Natural killer cell (primary cell): ENCODE results near the gene GRAMD2B. TPM values are rescaled to one million over a fixed set of nuclear protein-coding genes. Genes with fewer than 3 reads are reported as not detected.

ENCODE experiments used
- ATAC-seq, 3 donors: fragments of 150-1000 bp in 2 of 3; fragments of 200-7000 bp in 1 of 3; cut with Tn5 transposase; 1 replicate in 1 of 3; 2 replicates in 2 of 3; pipeline ENCODE4 v1.10.0; 2021; ENCODE audit warnings: mild to moderate bottlenecking in 2 of 3, moderate library complexity in 2 of 3
- DNase-seq, 2 donors: peaks; one replicate each; pipeline versions ENCODE4 v3.0.0 to v3.0.0-alpha.2; 2013 to 2021; ENCODE audit warnings: mixed read lengths in 1 of 2
- H3K27ac ChIP-seq: one replicate; pipeline ENCODE4 v1.5.1; 2013; ENCODE audit warnings: mild to moderate bottlenecking, low read length
- H3K27me3 ChIP-seq: one replicate; pipeline ENCODE4 v1.6.1; 2013; ENCODE audit warnings: low read length; ENCODE audit not compliant: control insufficient read depth, insufficient read depth
- H3K36me3 ChIP-seq: one replicate; pipeline ENCODE4 v1.6.1; 2013; ENCODE audit warnings: low read length; ENCODE audit not compliant: control insufficient read depth, insufficient read depth
- H3K4me1 ChIP-seq: one replicate; pipeline ENCODE4 v1.6.1; 2013; ENCODE audit warnings: low read length; ENCODE audit not compliant: control insufficient read depth, insufficient read depth
- H3K4me3 ChIP-seq: one replicate; pipeline ENCODE4 v1.5.1; 2013; ENCODE audit warnings: low read length
- H3K9me3 ChIP-seq: one replicate; pipeline ENCODE4 v1.6.1; 2013; ENCODE audit warnings: low read length; ENCODE audit not compliant: control insufficient read depth, insufficient read depth
- H3K27ac Mint-ChIP-seq, 2 donors: one replicate each; pipeline ENCODE4 v1.8.0; 2022; ENCODE audit warnings: mild to moderate bottlenecking in 2 of 2, mixed read lengths in 2 of 2, moderate library complexity in 1 of 2
- H3K27me3 Mint-ChIP-seq, 2 donors: one replicate each; pipeline ENCODE4 v1.8.0; 2022; ENCODE audit warnings: low read depth in 2 of 2, mixed read lengths in 2 of 2
- H3K36me3 Mint-ChIP-seq: one replicate; pipeline ENCODE4 v1.8.0; 2022; ENCODE audit warnings: mixed read lengths
- H3K4me1 Mint-ChIP-seq, 2 donors: one replicate each; pipeline ENCODE4 v1.8.0; 2022; ENCODE audit warnings: mixed read lengths in 2 of 2
- H3K4me3 Mint-ChIP-seq: one replicate; pipeline ENCODE4 v1.8.0; 2022; ENCODE audit warnings: mild to moderate bottlenecking, moderate library complexity, mixed read lengths
- H3K9me3 Mint-ChIP-seq, 2 donors: one replicate each; pipeline ENCODE4 v1.8.0; 2022; ENCODE audit warnings: mixed read lengths in 2 of 2
- CTCF ChIP-seq: fragments of 200-600 bp; IDR thresholded peaks from one replicate; pipeline ENCODE4 v1.8.0; 2022; ENCODE audit warnings: antibody characterized with exemption
- WGBS: methylation state at CpG from one replicate; pipeline ENCODE4 v1.1.7; 2013; ENCODE audit warnings: missing lambda C conversion rate; ENCODE audit not compliant: insufficient coverage; 5-methylcytosine and 5-hydroxymethylcytosine counted together
- intact Hi-C: fragments of 100-400 bp; cut with micrococcal nuclease; formaldehyde crosslinking; loops from one replicate; pipeline ENCODE4 v1.14.2; 2022
- total RNA-seq, 4 donors: library from RNA; stranded (reverse); fragments of 120-200 nt in 1 of 4; gene quantifications; one replicate each; pipeline versions ENCODE4 v1.2.3 to v1.2.4, GENCODE V29; 2013 to 2022

The GRAMD2B gene
- total RNA-seq, 3 donors from 2014 or later (not counting 1 experiment from before 2014, with no cell fraction given): 9.2 to 15.4 (median 10.0) TPM

- ATAC-seq (no peak), DNase-seq (no peak)
- Histone ChIP-seq H3K4me3 (no peak overlapping the region), H3K9me3 (no peaks in the 10 kb centered on the region), H3K27me3 (peaks cover 3% of the 10 kb centered on the region), H3K4me1 (no peaks in the 10 kb centered on the region), H3K27ac (no peak overlapping the region), H3K36me3 (no peaks in the 10 kb centered on the region)
- Mint-ChIP-seq H3K27ac (no peak overlapping the region), H3K36me3 (no peaks in the 10 kb centered on the region), H3K27me3 (peaks cover 0 to 2% of the 10 kb centered on the region in 2 donors), H3K9me3 (no peaks in the 10 kb centered on the region), H3K4me3 (no peak overlapping the region), H3K4me1 (no peaks in the 10 kb centered on the region)
- no peak for TF ChIP-seq CTCF
- intact Hi-C loops: no loop called here
Measured at GRCh38 chr5:126520593-126520953, 97.4 kb downstream of the GRAMD2B start.

- Mint-ChIP-seq H3K9me3 (no peaks in the 10 kb centered on the region), H3K4me1 (no peaks in the 10 kb centered on the region), H3K27ac (no peak overlapping the region), H3K27me3 (peaks cover 0 to 2% of the 10 kb centered on the region in 2 donors), H3K36me3 (no peaks in the 10 kb centered on the region), H3K4me3 (no peak overlapping the region)
- H3K27ac ChIP-seq: no peak overlapping the region
- H3K4me3 ChIP-seq: no peak overlapping the region
- ATAC-seq: no peak
- intact Hi-C loops: no loop called here
- H3K9me3 ChIP-seq: no peaks in the 10 kb centered on the region
- TF ChIP-seq CTCF: no peak
- DNase-seq: no peak
- no peaks in the 10 kb centered on the region for H3K4me1 ChIP-seq
- H3K36me3 ChIP-seq: no peaks in the 10 kb centered on the region
- H3K27me3 ChIP-seq: peaks cover 3% of the 10 kb centered on the region
Measured at GRCh38 chr5:126521130-126521529, 97.9 kb downstream of the GRAMD2B start.

GRCh38 chr5:126523818-126524510 is 100.8 kb downstream of the GRAMD2B start:
- DNase-seq (no peak), ATAC-seq (no peak)
- Histone ChIP-seq H3K36me3 (no peaks in the 10 kb centered on the region), H3K4me1 (no peaks in the 10 kb centered on the region), H3K27me3 (peaks cover 3% of the 10 kb centered on the region), H3K9me3 (no peaks in the 10 kb centered on the region), H3K4me3 (no peak overlapping the region), H3K27ac (no peak overlapping the region)
- Mint-ChIP-seq H3K4me3 (no peak overlapping the region), H3K9me3 (no peaks in the 10 kb centered on the region), H3K27me3 (peaks cover 0 to 5% of the 10 kb centered on the region in 2 donors), H3K36me3 (no peaks in the 10 kb centered on the region), H3K27ac (no peak overlapping the region), H3K4me1 (no peaks in the 10 kb centered on the region)
- TF ChIP-seq CTCF: no peak
- intact Hi-C loops: no loop called here
- 82% methylated on average over 8 of the region's 8 CpGs for WGBS

- Histone ChIP-seq H3K4me1 (no peaks in the 10 kb centered on the region), H3K27ac (no peak overlapping the region), H3K27me3 (peaks cover 3% of the 10 kb centered on the region), H3K9me3 (no peaks in the 10 kb centered on the region), H3K4me3 (no peak overlapping the region), H3K36me3 (no peaks in the 10 kb centered on the region)
- no peaks in the 10 kb centered on the region for H3K9me3 Mint-ChIP-seq
- ATAC-seq (no peak), DNase-seq (no peak)
- H3K27me3 Mint-ChIP-seq: peaks cover 0 to 3% of the 10 kb centered on the region in 2 donors
- no peak overlapping the region for H3K4me3 Mint-ChIP-seq
- intact Hi-C loops: no loop called here
- no peaks in the 10 kb centered on the region for H3K4me1 Mint-ChIP-seq
- WGBS: 31% methylated on average over 4 of the region's 5 CpGs
- H3K27ac Mint-ChIP-seq: no peak overlapping the region
- TF ChIP-seq CTCF: no peak
- no peaks in the 10 kb centered on the region for H3K36me3 Mint-ChIP-seq
Measured at GRCh38 chr5:126525630-126526245, 102.5 kb downstream of the GRAMD2B start.
